Midbrain (tissue), 1 donor: ENCODE data around the gene NDFIP2.

Source experiments
- DNase-seq: peaks from one replicate; lab custom pipeline; 2025; lab: John Stamatoyannopoulos, UW

Gene NDFIP2

GRCh38 chr13:79480954-79481684 is at the start of gene NDFIP2:
TSS of gene NDFIP2 (plus strand) at chr13:79481155. CDS start at chr13:79481204, 49 bp downstream.
- DNase-seq, result peak; percentile 87

GRCh38 chr13:79432086-79432485 is 48.9 kb upstream of the NDFIP2 start:
- no peak for DNase-seq

- DNase-seq, result no peak
Observed at GRCh38 chr13:79432992-79433391, 48.0 kb upstream of the NDFIP2 start.

GRCh38 chr13:79434556-79434955 is 46.4 kb upstream of the NDFIP2 start:
- DNase-seq, result no peak

GRCh38 chr13:79435561-79435990 is 45.4 kb upstream of the NDFIP2 start:
- no peak for DNase-seq

- no peak for DNase-seq
Observed at GRCh38 chr13:79439275-79439674, 41.7 kb upstream of the NDFIP2 start.

GRCh38 chr13:79440958-79441528 is 39.9 kb upstream of the NDFIP2 start:
- DNase-seq, result no peak

GRCh38 chr13:79442221-79442620 is 38.7 kb upstream of the NDFIP2 start:
- DNase-seq, result no peak

GRCh38 chr13:79442706-79443105 is 38.2 kb upstream of the NDFIP2 start:
- no peak for DNase-seq

GRCh38 chr13:79445968-79446645 is 34.8 kb upstream of the NDFIP2 start:
- DNase-seq, result no peak

GRCh38 chr13:79447141-79447540 is 33.8 kb upstream of the NDFIP2 start:
- no peak for DNase-seq

GRCh38 chr13:79447741-79448140 is 33.2 kb upstream of the NDFIP2 start:
- no peak for DNase-seq

- DNase-seq, result no peak
Observed at GRCh38 chr13:79448413-79448812, 32.5 kb upstream of the NDFIP2 start.

GRCh38 chr13:79450110-79450509 is 30.8 kb upstream of the NDFIP2 start:
- no peak for DNase-seq

GRCh38 chr13:79451500-79451962 is 29.4 kb upstream of the NDFIP2 start:
- DNase-seq, result no peak

GRCh38 chr13:79452239-79452913 is 28.6 kb upstream of the NDFIP2 start:
- DNase-seq, result no peak

GRCh38 chr13:79455331-79455730 is 25.6 kb upstream of the NDFIP2 start:
- no peak for DNase-seq

- DNase-seq, result no peak
Observed at GRCh38 chr13:79456051-79456450, 24.9 kb upstream of the NDFIP2 start.

GRCh38 chr13:79456656-79457365 is 24.1 kb upstream of the NDFIP2 start:
- DNase-seq, result no peak

- DNase-seq, result no peak
Observed at GRCh38 chr13:79457390-79457789, 23.6 kb upstream of the NDFIP2 start.

- DNase-seq, result no peak
Observed at GRCh38 chr13:79457948-79458347, 23.0 kb upstream of the NDFIP2 start.

GRCh38 chr13:79458436-79458835 is 22.5 kb upstream of the NDFIP2 start:
- no peak for DNase-seq
